ENCODE data around the gene LMNA. TPM values are rescaled to one million over a fixed set of nuclear protein-coding genes. Genes with fewer than 3 reads are reported as not detected.

LMNA gene
- total RNA-seq (ENCODE audit: unreplicated experiment): 47.7 TPM
- long read RNA-seq, partial matches to known transcripts: 2 of 16 reads
- long read RNA-seq, other reads (novel, unspliced or antisense): 12 of 16 reads

GRCh38 chr1:156114101-156114918, at the start of gene LMNA:
LMNA (plus strand) TSS chr1:156114711; CDS start chr1:156114919, 208 bp downstream.
- peaks cover 8% of the 10 kb centered on the region for H3K27me3 Mint-ChIP-seq (ENCODE audit: unreplicated experiment)
- peak within 1 kb of the TSS; percentile 19 for H3K27ac Mint-ChIP-seq (ENCODE audit: unreplicated experiment)
- H3K36me3 Mint-ChIP-seq (ENCODE audit: unreplicated experiment): no peaks in the 10 kb centered on the region
- no peak for TF ChIP-seq CTCF (IDR thresholded peaks at IDR 0.05; ENCODE audit: partially characterized antibody, unreplicated experiment)
- peak; percentile 49 for DNase-seq
- peak within 1 kb of the TSS; percentile 85 for H3K4me3 Mint-ChIP-seq (ENCODE audit: unreplicated experiment)
- H3K9me3 Mint-ChIP-seq (ENCODE audit: unreplicated experiment): peaks cover 3% of the 10 kb centered on the region
- H3K4me1 Mint-ChIP-seq (ENCODE audit: low read depth, unreplicated experiment): peaks cover 12% of the 10 kb centered on the region

- TF ChIP-seq CTCF (IDR thresholded peaks at IDR 0.05; ENCODE audit: partially characterized antibody, unreplicated experiment): no peak
- peaks cover 7% of the 10 kb centered on the region for H3K27me3 Mint-ChIP-seq (ENCODE audit: unreplicated experiment)
- H3K4me3 Mint-ChIP-seq (ENCODE audit: unreplicated experiment): peak overlapping the region; percentile 1
- H3K4me1 Mint-ChIP-seq (ENCODE audit: low read depth, unreplicated experiment): peaks cover 4% of the 10 kb centered on the region
- no peak for DNase-seq
- no peak overlapping the region for H3K27ac Mint-ChIP-seq (ENCODE audit: unreplicated experiment)
- H3K9me3 Mint-ChIP-seq (ENCODE audit: unreplicated experiment): peaks cover 8% of the 10 kb centered on the region
- H3K36me3 Mint-ChIP-seq (ENCODE audit: unreplicated experiment): no peaks in the 10 kb centered on the region
Measured at GRCh38 chr1:156065212-156065611, 49.3 kb upstream of the LMNA start.

- Mint-ChIP-seq H3K36me3 (ENCODE audit: unreplicated experiment) (no peaks in the 10 kb centered on the region), H3K4me3 (ENCODE audit: unreplicated experiment) (no peak overlapping the region), H3K9me3 (ENCODE audit: unreplicated experiment) (peaks cover 9% of the 10 kb centered on the region), H3K27ac (ENCODE audit: unreplicated experiment) (no peak overlapping the region), H3K27me3 (ENCODE audit: unreplicated experiment) (peaks cover 8% of the 10 kb centered on the region), H3K4me1 (ENCODE audit: low read depth, unreplicated experiment) (peaks cover 4% of the 10 kb centered on the region)
- no peak for DNase-seq
- TF ChIP-seq CTCF (IDR thresholded peaks at IDR 0.05; ENCODE audit: partially characterized antibody, unreplicated experiment): no peak
Measured at GRCh38 chr1:156065871-156066270, 48.6 kb upstream of the LMNA start.

- peaks cover 16% of the 10 kb centered on the region for H3K9me3 Mint-ChIP-seq (ENCODE audit: unreplicated experiment)
- peaks cover 4% of the 10 kb centered on the region for H3K4me1 Mint-ChIP-seq (ENCODE audit: low read depth, unreplicated experiment)
- H3K27ac Mint-ChIP-seq (ENCODE audit: unreplicated experiment): no peak overlapping the region
- no peak overlapping the region for H3K4me3 Mint-ChIP-seq (ENCODE audit: unreplicated experiment)
- no peak for DNase-seq
- no peak for TF ChIP-seq CTCF (IDR thresholded peaks at IDR 0.05; ENCODE audit: partially characterized antibody, unreplicated experiment)
- no peaks in the 10 kb centered on the region for H3K36me3 Mint-ChIP-seq (ENCODE audit: unreplicated experiment)
- H3K27me3 Mint-ChIP-seq (ENCODE audit: unreplicated experiment): peaks cover 6% of the 10 kb centered on the region
Measured at GRCh38 chr1:156067262-156067661, 47.2 kb upstream of the LMNA start.
